Skeletal muscle tissue (tissue), 1 donor: ENCODE data around the gene FAM180A. TPM values are rescaled to one million over a fixed set of nuclear protein-coding genes. Genes with fewer than 3 reads are reported as not detected.

Source experiments
- total RNA-seq: library from RNA; depleted of rRNA; stranded (reverse); fragments of >200 nt; gene quantifications from one replicate; pipeline ENCODE4 v1.2.3, GENCODE V29; 2014

FAM180A gene
- total RNA-seq, 1 donor from 2014 or later, result 0.52 TPM

Other genes starting within 250 kb of the FAM180A start
- 16.2 TPM for gene CNOT4, start 238.7 kb downstream of the FAM180A start, total RNA-seq
- gene NUP205, start 190.9 kb downstream of the FAM180A start, total RNA-seq, result 39.1 TPM
- 15.7 TPM for gene STMP1, start 86.3 kb downstream of the FAM180A start, total RNA-seq
- not detected for gene SLC13A4, start 20.6 kb downstream of the FAM180A start, total RNA-seq
- gene MTPN, start 228.5 kb upstream of the FAM180A start, total RNA-seq, result 54.8 TPM